OCI-LY1 (cell line): ENCODE measurements around the gene CTNNA3.

Experiments
- CTCF ChIP-seq: fragments of 200-600 bp; sonication (generic), shearing (Covaris generic); IDR thresholded peaks from 2 replicates; pipeline ENCODE4 v1.5.1; 2017; ENCODE audit warnings: mild to moderate bottlenecking, antibody characterized with exemption, low read length, moderate library complexity, mixed read lengths
- EZH2 ChIP-seq: fragments of 200-600 bp; sonication (generic), shearing (Covaris generic); IDR thresholded peaks from 2 replicates; pipeline ENCODE4 v1.8.0; 2017; ENCODE audit warnings: borderline replicate concordance, mixed run types, mild to moderate bottlenecking, antibody characterized with exemption, low read length, moderate library complexity, mixed read lengths

- TF ChIP-seq EZH2 (no peak), CTCF (no peak)
Measured at GRCh38 chr10:66049335-66049734, 1646.7 kb downstream of the CTNNA3 start.
